HL-60 (cell line): ENCODE results near the gene ZNF319.

Source experiments
- CTCF ChIP-seq: IDR thresholded peaks from one replicate; pipeline ENCODE4 v1.5.1; 2011; ENCODE audit warnings: low read length, control low read depth, inconsistent platforms; ENCODE audit not compliant: insufficient read depth
- POLR2AphosphoS5 ChIP-seq: IDR thresholded peaks from 2 replicates; pipeline ENCODE4 v1.6.1; 2012; ENCODE audit warnings: low read depth
- REST ChIP-seq: IDR thresholded peaks from 2 replicates; pipeline ENCODE4 v1.6.1; 2012; ENCODE audit warnings: low read depth; ENCODE audit not compliant: insufficient replicate concordance

- TF ChIP-seq CTCF (no peak), REST (no peak), POLR2AphosphoS5 (no peak)
These were observed 21.4 kb downstream of the ZNF319 start for GRCh38 chr16:57979006-57979585.
